ENCODE data around the gene OBSCN. TPM values are rescaled to one million over a fixed set of nuclear protein-coding genes. Genes with fewer than 3 reads are reported as not detected.

OBSCN gene
- total and polyA plus RNA-seq, 2 donors (not counting 1 experiment from before 2014, with no cell fraction given) = 10.0 to 63.9 TPM

- intact Hi-C loops (cut with micrococcal nuclease) = no loop called here
- H3K9ac ChIP-seq (ENCODE audit: low read length) = no peak overlapping the region
- ChIA-PET CTCF (no interaction called here), POLR2A (no interaction called here)
- H3K79me2 ChIP-seq (ENCODE audit: control insufficient read depth, insufficient read depth, low read length) = no peaks in the 10 kb centered on the region
- no peak overlapping the region for H3K4me3 ChIP-seq (ENCODE audit: control extremely low read depth in 1 of 5, extremely low read depth in 1 of 5, insufficient read depth in 1 of 5, low read depth in 2 of 5, low read length in 4 of 5)
- Mint-ChIP-seq H3K27me3 (peaks cover 3% of the 10 kb centered on the region), H3K4me3 (no peak overlapping the region), H3K9me3 (ENCODE audit: insufficient read depth) (no peaks in the 10 kb centered on the region), H3K4me1 (peaks cover 3% of the 10 kb centered on the region), H3K27ac (no peak overlapping the region)
- DNase-seq = no peak
- ATAC-seq (ENCODE audit: low read depth) = no peak
- 72% methylated on average over 16 of the region's 16 CpGs for WGBS (ENCODE audit: insufficient coverage)
- peaks cover 0 to 18% (median 0%) of the 10 kb centered on the region in 4 experiments for H3K27me3 ChIP-seq (replicated peaks in 1 of 4; ENCODE audit: control extremely low read depth in 1 of 4, control insufficient read depth in 3 of 4, insufficient read depth in 4 of 4, low read length in 3 of 4)
- H2AFZ ChIP-seq (ENCODE audit: insufficient read depth, low read depth, low read length, poor library complexity, severe bottlenecking) = no peak overlapping the region
- no peaks in the 10 kb centered on the region for H3K4me1 ChIP-seq (ENCODE audit: control insufficient read depth in 2 of 2, insufficient read depth in 2 of 2, low read length in 2 of 2)
- H3K9me3 ChIP-seq (ENCODE audit: control extremely low read depth in 1 of 3, control insufficient read depth in 2 of 3, insufficient read depth in 1 of 3, low read length in 2 of 3) = peaks cover 0 to 3% (median 0%) of the 10 kb centered on the region in 3 donors
- no peaks in the 10 kb centered on the region for H3K36me3 ChIP-seq (replicated peaks in 1 of 2; ENCODE audit: control extremely low read depth in 1 of 2, control insufficient read depth in 1 of 2, extremely low read depth in 1 of 2, insufficient read depth in 2 of 2, low read length in 1 of 2)
- no peak overlapping the region for H3K27ac ChIP-seq (ENCODE audit: low read length in 2 of 2)
- no peak overlapping the region for H3K4me2 ChIP-seq (replicated peaks; ENCODE audit: low read depth, low read length, poor library complexity, severe bottlenecking)
- H4K20me1 ChIP-seq (ENCODE audit: control insufficient read depth, insufficient read depth, low read length, poor library complexity, severe bottlenecking) = no peaks in the 10 kb centered on the region
- TF ChIP-seq CTCF (IDR thresholded peaks at IDR 0.05) = no peak
- no peak for TF ChIP-seq EZH2 (IDR thresholded peaks at IDR 0.05; ENCODE audit: borderline replicate concordance, insufficient read depth, low read depth, low read length, poor library complexity, severe bottlenecking)
Observed at GRCh38 chr1:228206582-228207351, 1.1 kb upstream of the OBSCN start.

GRCh38 chr1:228207381-228207810 is 448 bp upstream of the OBSCN start:
- TF ChIP-seq EZH2 (IDR thresholded peaks at IDR 0.05; ENCODE audit: borderline replicate concordance, insufficient read depth, low read depth, low read length, poor library complexity, severe bottlenecking) = no peak
- TF ChIP-seq CTCF (IDR thresholded peaks at IDR 0.05) = no peak
- Histone ChIP-seq H3K4me2 (replicated peaks; ENCODE audit: low read depth, low read length, poor library complexity, severe bottlenecking) (no peak overlapping the region), H3K4me3 (ENCODE audit: control extremely low read depth in 1 of 5, extremely low read depth in 1 of 5, insufficient read depth in 1 of 5, low read depth in 2 of 5, low read length in 4 of 5) (no peak overlapping the region), H3K27ac (ENCODE audit: low read length in 2 of 2) (no peak overlapping the region), H3K4me1 (ENCODE audit: control insufficient read depth in 2 of 2, insufficient read depth in 2 of 2, low read length in 2 of 2) (peaks cover 0 to under 1% of the 10 kb centered on the region in 2 donors), H3K9me3 (ENCODE audit: control extremely low read depth in 1 of 3, control insufficient read depth in 2 of 3, insufficient read depth in 1 of 3, low read length in 2 of 3) (peaks cover 0 to 3% (median 0%) of the 10 kb centered on the region in 3 donors), H3K79me2 (ENCODE audit: control insufficient read depth, insufficient read depth, low read length) (no peaks in the 10 kb centered on the region), H4K20me1 (ENCODE audit: control insufficient read depth, insufficient read depth, low read length, poor library complexity, severe bottlenecking) (no peaks in the 10 kb centered on the region), H3K27me3 (replicated peaks in 1 of 4; ENCODE audit: control extremely low read depth in 1 of 4, control insufficient read depth in 3 of 4, insufficient read depth in 4 of 4, low read length in 3 of 4) (peaks cover 0 to 18% (median 0%) of the 10 kb centered on the region in 4 experiments), H2AFZ (ENCODE audit: insufficient read depth, low read depth, low read length, poor library complexity, severe bottlenecking) (no peak overlapping the region), H3K36me3 (replicated peaks in 1 of 2; ENCODE audit: control extremely low read depth in 1 of 2, control insufficient read depth in 1 of 2, extremely low read depth in 1 of 2, insufficient read depth in 2 of 2, low read length in 1 of 2) (no peaks in the 10 kb centered on the region), H3K9ac (ENCODE audit: low read length) (no peak overlapping the region)
- 80% methylated on average over 8 of the region's 8 CpGs for WGBS (ENCODE audit: insufficient coverage)
- Mint-ChIP-seq H3K4me1 (peaks cover 3% of the 10 kb centered on the region), H3K27ac (no peak overlapping the region), H3K4me3 (no peak overlapping the region), H3K9me3 (ENCODE audit: insufficient read depth) (no peaks in the 10 kb centered on the region), H3K27me3 (peaks cover 3% of the 10 kb centered on the region)
- ChIA-PET CTCF (no interaction called here), POLR2A (no interaction called here)
- no peak for DNase-seq
- ATAC-seq (ENCODE audit: low read depth) = no peak
- intact Hi-C loops (cut with micrococcal nuclease) = no loop called here
